ENCODE data around the gene CZIB.
A peak's percentile ranks its signal among the peaks of the same experiment; 100 is the strongest.

CZIB gene

DNA sequence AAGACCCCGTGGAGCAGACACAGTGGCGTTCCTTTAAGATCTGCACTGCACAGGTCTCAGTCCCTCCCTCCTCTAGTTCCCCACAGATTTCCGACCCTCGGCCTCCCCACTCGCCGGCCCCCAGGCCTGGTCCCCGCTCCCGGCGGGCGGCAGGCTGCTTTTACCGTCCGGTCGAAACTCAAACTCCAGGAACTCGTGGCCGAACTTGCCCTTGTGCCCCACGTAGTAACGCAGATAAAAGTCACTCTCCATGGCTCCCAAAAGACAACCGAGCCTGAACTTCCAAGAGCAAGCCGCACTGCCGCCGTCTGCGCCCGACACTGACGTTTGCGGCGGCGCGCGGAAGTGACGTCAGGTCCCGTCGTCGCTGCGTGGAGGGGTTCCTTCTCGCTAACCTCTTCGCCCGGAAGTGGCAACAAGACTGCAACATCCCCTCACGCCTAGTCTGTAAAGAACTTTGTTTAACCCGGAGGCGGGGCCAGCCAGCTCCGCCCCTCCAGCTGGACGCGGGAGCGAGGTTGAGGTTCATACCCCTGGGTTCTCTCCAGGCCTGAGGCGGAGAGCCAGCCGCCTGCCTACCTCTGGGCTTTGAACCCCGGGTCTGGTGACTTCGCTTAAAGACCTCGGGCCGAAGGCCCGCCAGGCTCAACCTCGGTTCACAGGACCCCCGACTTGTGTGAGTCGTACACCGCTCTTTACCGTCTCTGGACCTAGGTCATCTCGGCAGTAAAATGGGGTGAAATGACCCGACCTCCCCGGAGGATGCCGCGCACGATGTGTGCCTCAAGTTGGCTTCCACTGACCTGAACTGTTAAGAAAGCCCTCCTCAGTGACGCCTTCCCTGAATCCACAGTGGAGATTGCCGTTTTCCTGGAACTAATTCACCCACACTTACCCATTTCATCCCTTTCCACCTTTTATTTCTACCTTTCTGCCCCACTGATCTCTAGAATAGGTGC lies 18.0 kb upstream of the CZIB start, which contains the start of gene MAGOH:
Gene MAGOH (minus strand): TSS at position 322 of the 959 bp plus-strand sequence. CDS start 70 bp downstream, at position 252.
- H3K36me3 ChIP-seq = peaks cover 24% of the 10 kb centered on the region
- H3K4me3 ChIP-seq (ENCODE audit: low read depth in 1 of 2, low read length in 1 of 2) = peak within 1 kb of the TSS; percentile 87 to 99
- TF ChIP-seq, protein P1, sequence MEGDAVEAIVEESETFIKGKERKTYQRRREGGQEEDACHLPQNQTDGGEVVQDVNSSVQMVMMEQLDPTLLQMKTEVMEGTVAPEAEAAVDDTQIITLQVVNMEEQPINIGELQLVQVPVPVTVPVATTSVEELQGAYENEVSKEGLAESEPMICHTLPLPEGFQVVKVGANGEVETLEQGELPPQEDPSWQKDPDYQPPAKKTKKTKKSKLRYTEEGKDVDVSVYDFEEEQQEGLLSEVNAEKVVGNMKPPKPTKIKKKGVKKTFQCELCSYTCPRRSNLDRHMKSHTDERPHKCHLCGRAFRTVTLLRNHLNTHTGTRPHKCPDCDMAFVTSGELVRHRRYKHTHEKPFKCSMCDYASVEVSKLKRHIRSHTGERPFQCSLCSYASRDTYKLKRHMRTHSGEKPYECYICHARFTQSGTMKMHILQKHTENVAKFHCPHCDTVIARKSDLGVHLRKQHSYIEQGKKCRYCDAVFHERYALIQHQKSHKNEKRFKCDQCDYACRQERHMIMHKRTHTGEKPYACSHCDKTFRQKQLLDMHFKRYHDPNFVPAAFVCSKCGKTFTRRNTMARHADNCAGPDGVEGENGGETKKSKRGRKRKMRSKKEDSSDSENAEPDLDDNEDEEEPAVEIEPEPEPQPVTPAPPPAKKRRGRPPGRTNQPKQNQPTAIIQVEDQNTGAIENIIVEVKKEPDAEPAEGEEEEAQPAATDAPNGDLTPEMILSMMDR (IDR thresholded peaks at IDR 0.05) = peak; percentile 30
- peak within 1 kb of the TSS; percentile 84 for H3K27ac ChIP-seq
- H3K27me3 ChIP-seq = peaks cover 7% of the 10 kb centered on the region
- no peaks in the 10 kb centered on the region for H3K9me3 ChIP-seq
- peaks cover 12 to 19% of the 10 kb centered on the region in 2 experiments for H3K4me1 ChIP-seq (ENCODE audit: control insufficient read depth in 1 of 2, insufficient read depth in 1 of 2, low read depth in 1 of 2, low read length in 1 of 2)

DNA sequence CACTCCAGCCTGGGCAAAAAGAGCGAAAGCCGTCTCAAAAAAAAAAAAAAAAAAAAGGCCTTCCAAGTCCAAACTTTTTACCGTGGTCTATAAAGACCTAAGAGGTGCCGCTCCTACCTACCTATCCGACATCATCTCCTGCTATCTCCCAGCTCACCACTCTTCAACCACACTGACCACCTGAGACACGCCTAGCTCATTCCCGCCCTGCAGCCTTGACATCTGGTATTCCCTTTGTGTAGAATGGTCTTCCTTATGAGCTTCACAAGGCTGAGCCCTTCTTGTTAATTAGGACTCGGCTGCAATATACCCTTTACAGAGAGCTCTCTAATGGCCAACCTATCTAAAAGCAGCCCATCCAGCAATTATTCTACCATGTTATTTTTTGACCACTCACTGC lies 17.2 kb upstream of the CZIB start:
- Histone ChIP-seq H3K4me3 (ENCODE audit: low read depth in 1 of 2, low read length in 1 of 2) (peak overlapping the region; percentile 87 to 99), H3K36me3 (peaks cover 32% of the 10 kb centered on the region), H3K4me1 (ENCODE audit: control insufficient read depth in 1 of 2, insufficient read depth in 1 of 2, low read depth in 1 of 2, low read length in 1 of 2) (peaks cover 12 to 19% of the 10 kb centered on the region in 2 experiments), H3K9me3 (no peaks in the 10 kb centered on the region), H3K27ac (peak overlapping the region; percentile 84), H3K27me3 (peaks cover 7% of the 10 kb centered on the region)
- TF ChIP-seq, protein P1 (IDR thresholded peaks at IDR 0.05) = no peak

DNA sequence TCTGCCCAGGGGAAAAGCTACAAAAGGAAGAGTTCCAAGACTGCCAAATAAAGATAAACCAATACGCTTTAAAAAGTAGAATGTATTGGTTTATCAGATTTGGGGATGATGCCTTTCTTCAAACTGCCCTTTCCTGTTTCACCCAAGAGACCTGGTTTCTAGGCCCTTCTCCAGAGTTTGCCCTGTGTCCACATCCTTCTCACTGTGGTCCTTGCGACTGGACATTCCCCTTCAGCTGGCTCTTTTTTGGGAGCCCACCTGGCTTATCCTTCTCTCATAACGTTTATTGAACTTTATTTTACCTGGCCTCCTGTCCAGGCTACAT lies 490 bp upstream of the CZIB start:
- Histone ChIP-seq H3K36me3 (no peaks in the 10 kb centered on the region), H3K4me1 (ENCODE audit: control insufficient read depth in 1 of 2, insufficient read depth in 1 of 2, low read depth in 1 of 2, low read length in 1 of 2) (peaks cover 26 to 27% of the 10 kb centered on the region in 2 experiments), H3K4me3 (ENCODE audit: low read depth in 1 of 2, low read length in 1 of 2) (peak overlapping the region; percentile 80 to 95), H3K9me3 (no peaks in the 10 kb centered on the region), H3K27ac (peak overlapping the region; percentile 80), H3K27me3 (no peaks in the 10 kb centered on the region)
- TF ChIP-seq, protein P1 (IDR thresholded peaks at IDR 0.05) = no peak

DNA sequence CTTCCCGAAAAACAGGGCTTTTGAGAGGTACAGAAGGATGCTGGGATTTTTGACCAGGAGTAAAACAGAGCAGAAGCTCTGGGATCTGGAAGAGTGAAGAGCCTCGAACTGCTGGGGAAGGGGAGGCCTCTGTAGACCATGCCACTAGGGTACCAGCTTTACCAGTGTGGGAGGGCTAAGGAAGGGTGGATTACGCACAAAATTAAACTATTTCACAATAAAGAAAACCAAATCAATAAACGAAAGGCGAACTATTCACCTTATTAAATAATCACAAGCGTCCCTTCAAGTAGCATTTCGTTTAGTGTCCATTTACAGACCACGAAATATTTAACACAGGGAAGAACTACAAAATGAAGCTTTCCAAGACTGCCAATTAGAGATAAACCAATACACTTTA lies 723 bp downstream of the CZIB start:
- peaks cover under 1% of the 10 kb centered on the region for H3K36me3 ChIP-seq
- H3K9me3 ChIP-seq = no peaks in the 10 kb centered on the region
- no peaks in the 10 kb centered on the region for H3K27me3 ChIP-seq
- peaks cover 29 to 30% of the 10 kb centered on the region in 2 experiments for H3K4me1 ChIP-seq (ENCODE audit: control insufficient read depth in 1 of 2, insufficient read depth in 1 of 2, low read depth in 1 of 2, low read length in 1 of 2)
- H3K4me3 ChIP-seq (ENCODE audit: low read depth in 1 of 2, low read length in 1 of 2) = peak overlapping the region; percentile 80 to 95
- TF ChIP-seq, protein P1 (IDR thresholded peaks at IDR 0.05) = no peak
- H3K27ac ChIP-seq = peak overlapping the region; percentile 80

DNA sequence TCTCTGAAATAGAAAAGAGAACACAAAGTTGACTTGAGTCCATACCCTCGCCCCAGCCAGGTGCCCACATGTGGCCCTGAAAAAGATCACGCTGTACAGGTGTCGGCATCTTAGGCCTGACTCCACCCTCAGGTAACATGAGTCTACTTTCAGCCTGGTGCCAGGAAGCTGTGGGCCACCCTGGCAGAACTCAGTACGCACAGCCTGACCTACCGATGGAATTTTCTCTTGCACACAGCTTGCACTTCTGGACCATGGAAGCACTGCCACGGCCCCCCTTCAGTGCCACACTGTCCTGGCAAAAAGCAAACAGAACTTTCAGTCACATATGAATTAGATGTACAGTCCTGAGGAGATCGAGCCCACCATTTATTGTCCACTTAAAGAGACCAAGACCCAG lies 2.2 kb downstream of the CZIB start:
- Histone ChIP-seq H3K4me1 (ENCODE audit: control insufficient read depth in 1 of 2, insufficient read depth in 1 of 2, low read depth in 1 of 2, low read length in 1 of 2) (peaks cover 29 to 30% of the 10 kb centered on the region in 2 experiments), H3K27me3 (no peaks in the 10 kb centered on the region), H3K27ac (no peak overlapping the region), H3K9me3 (no peaks in the 10 kb centered on the region), H3K4me3 (ENCODE audit: low read depth in 1 of 2, low read length in 1 of 2) (no peak overlapping the region), H3K36me3 (peaks cover 14% of the 10 kb centered on the region)
- TF ChIP-seq, protein P1 (IDR thresholded peaks at IDR 0.05) = no peak

Data from neutrophil (primary cell).